HepG2 (cell line): ENCODE results near the gene TMEM240. TPM values are rescaled to one million over a fixed set of nuclear protein-coding genes. Genes with fewer than 3 reads are reported as not detected.
"Not testable (repeated sequence)": the region's sequence is repeated elsewhere in the genome, so short reads cannot be mapped to it uniquely, and the experiment has no call there.

Source experiments
- ATAC-seq: fragments of 200-7000 bp; cut with Tn5 transposase; 3 replicates; pipeline ENCODE4 v1.9.1; 2020; ENCODE audit warnings: mild to moderate bottlenecking, moderate library complexity
- BruUV-seq: library from RNA; stranded (reverse); fragments of 400-500 nt; replicated peaks from 2 replicates; lab custom pipeline; 2021; lab: Mats Ljungman, UMichigan
- CTCF ChIA-PET: fragments of 300-600 bp; formaldehyde crosslinking; extraction: SDS; loops from one replicate; lab custom pipeline; 2021; ENCODE audit warnings: low total read pairs, inconsistent platforms, low intra/inter-chr PET ratio; lab: Yijun Ruan, JAX
- POLR2A ChIA-PET: fragments of 350-600 bp; sonication (Branson Sonifier 250); formaldehyde crosslinking; loops from one replicate; lab custom pipeline; 2020; ENCODE audit warnings: antibody characterized with exemption, inconsistent platforms; lab: Yijun Ruan, JAX
- DNase-seq: peaks from one replicate; pipeline ENCODE4 v3.0.0-alpha.2; 2015; ENCODE audit warnings: low spot score
- FAIRE-seq: peaks from 3 replicates; lab custom pipeline; 2011; peaks lifted over from hg19 to GRCh38; lab: Jason Lieb, UNC
- H2AFZ ChIP-seq: one replicate; pipeline ENCODE4 v1.6.1; 2011; ENCODE audit warnings: low read length, inconsistent platforms
- H3K27ac ChIP-seq: fragments of 300-600 bp; 3 replicates; pipeline ENCODE4 v1.8.0; 2011; ENCODE audit warnings: mixed run types, mild to moderate bottlenecking, mixed read lengths, low read length, inconsistent platforms; ENCODE audit not compliant: insufficient read depth; ENCODE audit errors: extremely low read length
- H3K27me3 ChIP-seq, 2 experiments: fragments of 200-600 bp in 1 of 2; 2 replicates in 1 of 2; 3 replicates in 1 of 2; pipeline versions ENCODE4 v1.6.0 to v1.8.0; 2011; ENCODE audit warnings: low read length in 2 of 2, mild to moderate bottlenecking in 2 of 2, moderate library complexity in 2 of 2, inconsistent platforms in 1 of 2; ENCODE audit not compliant: insufficient read depth in 2 of 2, control insufficient read depth in 1 of 2
- H3K36me3 ChIP-seq, 2 experiments: fragments of 200-600 bp in 1 of 2; replicated peaks in 1 of 2; 2 replicates in 1 of 2; 3 replicates in 1 of 2; pipeline versions ENCODE4 v1.5.1 to v1.8.0; 2011; ENCODE audit warnings: low read length in 2 of 2, inconsistent platforms in 1 of 2; ENCODE audit not compliant: insufficient read depth in 2 of 2, control insufficient read depth in 1 of 2
- H3K4me1 ChIP-seq: 2 replicates; pipeline ENCODE4 v1.5.1; 2012; ENCODE audit warnings: low read length, inconsistent platforms; ENCODE audit not compliant: insufficient read depth
- H3K4me2 ChIP-seq: 2 replicates; pipeline ENCODE4 v1.6.0; 2011; ENCODE audit warnings: low read depth, low read length, inconsistent platforms
- H3K4me3 ChIP-seq, 3 experiments: fragments of 200-600 bp in 1 of 3; sonication (generic), shearing (Covaris generic) in 1 of 3; replicated peaks in 1 of 3; 2 replicates each; pipeline ENCODE4 v1.5.1; 2011 to 2016; ENCODE audit warnings: low read length in 3 of 3, inconsistent platforms in 2 of 3, low read depth in 2 of 3, mild to moderate bottlenecking in 2 of 3, control low read depth in 1 of 3, mixed read lengths in 1 of 3; ENCODE audit not compliant: insufficient read depth in 1 of 3
- H3K79me2 ChIP-seq: one replicate; pipeline ENCODE4 v1.6.1; 2011; ENCODE audit warnings: low read length, inconsistent platforms; ENCODE audit not compliant: insufficient read depth
- H3K9ac ChIP-seq: 2 replicates; pipeline ENCODE4 v1.6.0; 2011; ENCODE audit warnings: mild to moderate bottlenecking, low read depth, low read length, inconsistent platforms; ENCODE audit not compliant: insufficient read depth
- H3K9me3 ChIP-seq: 2 replicates; pipeline ENCODE4 v1.5.1; 2012; ENCODE audit warnings: mild to moderate bottlenecking, low read length
- H4K20me1 ChIP-seq: 2 replicates; pipeline ENCODE4 v1.6.0; 2011; ENCODE audit warnings: inconsistent platforms, mild to moderate bottlenecking, low read length, moderate library complexity; ENCODE audit not compliant: insufficient read depth
- GTF2F1 ChIP-seq: fragments of 150-350 bp; IDR thresholded peaks from 2 replicates; pipeline ENCODE4 v1.6.1; 2014; ENCODE audit warnings: low read length
- GTF3A ChIP-seq: sonication (generic); formaldehyde crosslinking; conservative IDR thresholded peaks from 2 replicates; pipeline ENCODE4 v1.4.0; 2020; ENCODE audit warnings: mild to moderate bottlenecking, missing genetic modification reagents
- KAT7 ChIP-seq: IDR thresholded peaks from 2 replicates; pipeline ENCODE4 v1.6.1; 2018; ENCODE audit warnings: borderline replicate concordance, missing compliant biosample characterization
- RXRB ChIP-seq: IDR thresholded peaks from 2 replicates; pipeline ENCODE4 v1.6.1; 2016; ENCODE audit warnings: borderline replicate concordance, missing genetic modification reagents, missing compliant biosample characterization
- ZBTB7B ChIP-seq: sonication (generic); formaldehyde crosslinking; IDR thresholded peaks from 2 replicates; pipeline ENCODE4 v1.4.0; 2020; ENCODE audit warnings: missing genetic modification reagents
- ZKSCAN8 ChIP-seq: IDR thresholded peaks from 2 replicates; pipeline ENCODE4 v1.6.1; 2016; ENCODE audit warnings: borderline replicate concordance, missing genetic modification reagents, missing compliant biosample characterization
- ZNF879 ChIP-seq: sonication (generic); formaldehyde crosslinking; IDR thresholded peaks from 2 replicates; pipeline ENCODE4 v1.8.1; 2023; ENCODE audit warnings: missing genetic modification reagents
- ZSCAN22 ChIP-seq: sonication (generic); formaldehyde crosslinking; IDR thresholded peaks from 2 replicates; pipeline ENCODE4 v1.4.0; 2020; ENCODE audit warnings: mild to moderate bottlenecking, missing genetic modification reagents
- WGBS: methylation state at CpG from one replicate; pipeline ENCODE4 v1.1.6; 2017; ENCODE audit warnings: low lambda C conversion rate; 5-methylcytosine and 5-hydroxymethylcytosine counted together
- in situ Hi-C: cut with HindIII; loops from 2 replicates; pipeline ENCODE4 v1.10.0; 2017; ENCODE audit warnings: low pct_unique_long_range_greater_than_20kb; ENCODE audit not compliant: extremely low pct_ligation_motif_present
- intact Hi-C: fragments of 100-400 bp; cut with micrococcal nuclease; formaldehyde crosslinking; loops from one replicate; pipeline ENCODE4 v1.10.0; 2022; ENCODE audit not compliant: unreplicated experiment
- polyA plus RNA-seq, 8 experiments: library from polyadenylated mRNA; depleted of rRNA in 3 of 8; stranded (reverse) in 7 of 8; unstranded in 1 of 8; fragments of >200 nt; fragmentation: Illumina TruSeq in 4 of 8; extraction: Trizol in 4 of 8; gene quantifications; 2 replicates each; pipeline versions ENCODE4 v1.2.1 to v1.2.3, GENCODE V29; 2011 to 2016; ENCODE audit warnings: low read depth in 4 of 8, missing spikeins in 1 of 8, mixed read lengths in 1 of 8; ENCODE audit not compliant: insufficient read depth in 1 of 8
- total RNA-seq, 5 experiments: library from RNA; depleted of rRNA; stranded (reverse); fragments of >200 nt; fragmentation: Illumina TruSeq; extraction: Trizol; gene quantifications; 2 replicates each; pipeline ENCODE4 v1.2.3, GENCODE V29; 2016; ENCODE audit warnings: low read depth in 1 of 5
- TF ChIP-seq, protein P1 (sequence below), 2 experiments: fragments of 450-650 bp in 1 of 2; sonication (generic) in 1 of 2; formaldehyde crosslinking in 1 of 2; IDR thresholded peaks; 2 replicates each; pipeline versions ENCODE4 v1.6.1 to v1.8.0; 2016 to 2022; ENCODE audit warnings: antibody characterized with exemption in 1 of 2, mild to moderate bottlenecking in 1 of 2, missing genetic modification reagents in 1 of 2

The TMEM240 gene
- total and polyA plus RNA-seq, 2 of the 13 experiments (the other 11 are each of a cell fraction or from before 2014, with no cell fraction given), result 0.17 TPM; not detected in 1

DNA sequence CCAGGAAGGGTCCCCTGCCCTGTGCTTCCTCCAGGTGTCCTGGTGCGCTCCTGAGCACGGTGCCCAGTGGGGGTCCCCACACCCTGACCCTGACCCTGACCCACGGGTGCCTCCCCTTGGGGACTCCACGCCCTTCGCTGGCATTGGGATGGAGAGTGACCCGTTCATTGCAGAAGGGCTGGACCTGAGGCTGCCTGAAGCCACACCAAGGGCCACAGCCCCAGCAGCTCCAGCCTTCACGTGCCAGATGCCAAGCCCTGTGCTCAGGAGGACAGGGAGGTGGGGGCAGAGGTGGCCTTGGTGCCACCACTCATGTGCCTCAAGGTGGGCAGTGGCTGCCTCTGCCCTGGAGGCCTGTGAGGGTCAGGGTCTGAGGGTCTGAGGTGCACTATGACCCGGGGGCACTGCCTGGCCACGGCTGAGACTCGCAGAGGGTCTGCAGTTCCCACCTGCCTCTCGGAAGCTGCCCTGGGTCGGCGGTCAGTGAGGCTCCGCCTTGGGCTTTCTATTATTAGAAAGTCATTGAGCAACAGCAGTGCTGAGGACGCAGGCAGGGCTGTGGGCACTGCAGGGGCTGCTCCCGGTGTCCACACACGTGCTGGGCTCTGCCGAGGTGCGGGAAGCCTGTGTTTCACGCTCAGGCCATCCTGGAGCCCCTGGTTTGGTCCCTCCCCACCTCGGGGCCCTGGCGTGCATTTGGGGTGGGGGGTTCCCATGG is 7.1 kb downstream of the TMEM240 start:
- H3K9ac ChIP-seq, H3K9me3 ChIP-seq, H3K27ac ChIP-seq, intact Hi-C loops, BruUV-seq, DNase-seq, H3K79me2 ChIP-seq, ATAC-seq, POLR2A ChIA-PET, H3K4me2 ChIP-seq, H3K4me3 ChIP-seq, H3K4me1 ChIP-seq, in situ Hi-C loops, H2AFZ ChIP-seq, FAIRE-seq, H3K27me3 ChIP-seq, CTCF ChIA-PET, H4K20me1 ChIP-seq: not testable (repeated sequence)
- peaks cover 10 to 15% of the 10 kb centered on the region in 2 experiments; a peak in 4 of 5 replicates for H3K36me3 ChIP-seq
- WGBS, result 67% methylated on average over 2 of the region's 22 CpGs

DNA sequence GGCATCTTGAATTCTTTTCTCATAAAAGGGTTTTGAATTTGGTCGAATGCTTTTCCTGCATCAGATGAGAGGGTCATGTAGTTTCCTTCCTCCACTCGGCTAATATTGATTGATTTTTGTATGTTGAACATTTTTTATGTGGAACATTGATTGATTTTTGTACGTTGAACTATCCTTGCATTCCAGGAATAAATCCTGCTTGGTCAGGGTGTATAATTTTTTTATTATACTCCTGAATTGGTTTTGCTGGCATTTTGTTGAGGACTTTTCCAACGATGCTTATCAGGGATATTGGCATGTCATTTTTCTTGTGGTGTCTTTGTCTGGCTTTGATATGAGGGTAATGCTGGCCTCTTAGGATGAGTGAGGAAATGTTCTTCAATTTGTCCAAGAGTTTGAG is 8.5 kb downstream of the TMEM240 start:
- no TSS peak for BruUV-seq
- TF ChIP-seq KAT7 (CRISPR knock-in tag) (no peak), ZKSCAN8 (CRISPR knock-in tag) (no peak), GTF3A (no peak), ZNF879 (no peak), ZBTB7B (CRISPR knock-in tag) (no peak), GTF2F1 (no peak), RXRB (CRISPR knock-in tag) (no peak), ZSCAN22 (CRISPR knock-in tag) (no peak)
- TF ChIP-seq, protein P1, sequence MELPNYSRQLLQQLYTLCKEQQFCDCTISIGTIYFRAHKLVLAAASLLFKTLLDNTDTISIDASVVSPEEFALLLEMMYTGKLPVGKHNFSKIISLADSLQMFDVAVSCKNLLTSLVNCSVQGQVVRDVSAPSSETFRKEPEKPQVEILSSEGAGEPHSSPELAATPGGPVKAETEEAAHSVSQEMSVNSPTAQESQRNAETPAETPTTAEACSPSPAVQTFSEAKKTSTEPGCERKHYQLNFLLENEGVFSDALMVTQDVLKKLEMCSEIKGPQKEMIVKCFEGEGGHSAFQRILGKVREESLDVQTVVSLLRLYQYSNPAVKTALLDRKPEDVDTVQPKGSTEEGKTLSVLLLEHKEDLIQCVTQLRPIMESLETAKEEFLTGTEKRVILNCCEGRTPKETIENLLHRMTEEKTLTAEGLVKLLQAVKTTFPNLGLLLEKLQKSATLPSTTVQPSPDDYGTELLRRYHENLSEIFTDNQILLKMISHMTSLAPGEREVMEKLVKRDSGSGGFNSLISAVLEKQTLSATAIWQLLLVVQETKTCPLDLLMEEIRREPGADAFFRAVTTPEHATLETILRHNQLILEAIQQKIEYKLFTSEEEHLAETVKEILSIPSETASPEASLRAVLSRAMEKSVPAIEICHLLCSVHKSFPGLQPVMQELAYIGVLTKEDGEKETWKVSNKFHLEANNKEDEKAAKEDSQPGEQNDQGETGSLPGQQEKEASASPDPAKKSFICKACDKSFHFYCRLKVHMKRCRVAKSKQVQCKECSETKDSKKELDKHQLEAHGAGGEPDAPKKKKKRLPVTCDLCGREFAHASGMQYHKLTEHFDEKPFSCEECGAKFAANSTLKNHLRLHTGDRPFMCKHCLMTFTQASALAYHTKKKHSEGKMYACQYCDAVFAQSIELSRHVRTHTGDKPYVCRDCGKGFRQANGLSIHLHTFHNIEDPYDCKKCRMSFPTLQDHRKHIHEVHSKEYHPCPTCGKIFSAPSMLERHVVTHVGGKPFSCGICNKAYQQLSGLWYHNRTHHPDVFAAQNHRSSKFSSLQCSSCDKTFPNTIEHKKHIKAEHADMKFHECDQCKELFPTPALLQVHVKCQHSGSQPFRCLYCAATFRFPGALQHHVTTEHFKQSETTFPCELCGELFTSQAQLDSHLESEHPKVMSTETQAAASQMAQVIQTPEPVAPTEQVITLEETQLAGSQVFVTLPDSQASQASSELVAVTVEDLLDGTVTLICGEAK (IDR thresholded peaks at IDR 0.05), result no peak
- TF ChIP-seq, protein P1 (CRISPR knock-in tag; IDR thresholded peaks at IDR 0.05), result no peak

More for the DNA sequence above, 8.5 kb downstream of the TMEM240 start:
- Histone ChIP-seq H3K4me1 (no peaks in the 10 kb centered on the region), H3K27ac (no peak overlapping the region), H2AFZ (no peak overlapping the region), H3K9ac (no peak overlapping the region), H4K20me1 (no peaks in the 10 kb centered on the region), H3K4me2 (no peak overlapping the region), H3K9me3 (no peaks in the 10 kb centered on the region), H3K36me3 (peaks cover 14 to 19% of the 10 kb centered on the region in 2 experiments; a peak in 4 of 5 replicates), H3K4me3 (no peak overlapping the region), H3K27me3 (no peaks in the 10 kb centered on the region), H3K79me2 (no peaks in the 10 kb centered on the region)
- in situ Hi-C loops, result no loop called here
- no peak for ATAC-seq
- intact Hi-C loops, result no loop called here
- no peak for FAIRE-seq
- DNase-seq, result no peak
- ChIA-PET CTCF (no interaction called here), POLR2A (no interaction called here)
- 94% methylated on average over 4 of the region's 4 CpGs for WGBS
